Stimulated activated CD8-positive, alpha-beta memory T cell treated with anti-CD3 and anti-CD28 coated beads, Interleukin-2, amount 100 ng/mL, for 1 hour (primary cell): Measurements from ENCODE around the gene DNAJC15.

Experiments used
- DNase-seq, 2 donors: peaks; one replicate each; pipeline ENCODE4 v3.0.0-alpha.2; 2020; ENCODE audit warnings: low read depth in 2 of 2

The DNAJC15 gene

DNA sequence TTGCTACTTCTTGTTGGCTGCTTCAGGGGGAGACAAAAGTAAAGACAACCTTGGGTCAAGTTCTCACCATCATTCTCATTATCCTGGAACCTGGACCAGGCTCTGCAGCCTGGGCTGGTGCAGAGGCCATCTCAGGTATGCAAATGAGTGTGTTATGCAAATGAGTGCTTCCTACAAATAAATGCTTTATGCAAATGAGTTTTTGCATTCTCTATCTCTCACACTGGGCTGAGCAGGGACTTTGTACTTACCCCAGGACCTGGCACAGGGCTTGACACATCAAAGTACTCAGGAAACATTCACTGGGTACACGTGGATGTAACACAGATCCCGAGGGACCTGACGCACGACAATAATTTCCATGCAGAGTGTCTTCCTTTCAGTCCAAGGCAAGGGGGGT lies 103.0 kb downstream of the DNAJC15 start:
- DNase-seq, result no peak

DNA sequence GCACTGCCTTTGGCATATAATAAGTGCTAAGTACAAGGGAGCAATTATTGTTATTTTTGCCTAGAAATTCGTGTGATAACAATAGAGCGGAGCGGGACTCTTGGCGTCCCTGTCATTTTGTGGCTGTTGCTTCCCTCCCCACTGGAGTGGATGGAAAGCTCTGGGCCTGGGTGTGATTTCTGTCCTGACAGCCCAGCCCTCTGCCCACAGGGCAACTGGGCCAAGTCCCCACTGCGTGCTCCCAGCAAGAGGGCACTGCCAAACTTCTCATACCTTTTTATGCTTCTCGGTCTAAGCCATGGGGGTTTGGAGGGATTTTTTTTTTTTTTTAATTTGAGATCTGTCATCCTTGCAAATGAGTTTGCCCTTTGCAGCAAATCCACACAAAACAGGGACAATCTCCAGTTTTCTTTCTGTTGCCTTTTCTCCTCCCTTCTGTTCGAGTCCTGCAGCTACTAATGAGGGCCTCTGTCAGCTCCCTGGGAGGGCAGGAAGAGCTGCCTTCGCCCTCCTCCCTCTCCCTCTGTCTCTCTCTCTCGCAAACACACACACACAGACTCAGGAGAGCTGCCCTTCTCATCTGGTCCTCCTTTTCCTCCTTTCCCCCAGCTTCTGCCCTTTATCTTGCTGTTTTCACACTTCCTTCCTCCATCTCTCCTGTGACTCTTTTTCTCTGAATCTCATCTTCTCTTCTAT lies 103.9 kb downstream of the DNAJC15 start:
- no peak for DNase-seq

DNA sequence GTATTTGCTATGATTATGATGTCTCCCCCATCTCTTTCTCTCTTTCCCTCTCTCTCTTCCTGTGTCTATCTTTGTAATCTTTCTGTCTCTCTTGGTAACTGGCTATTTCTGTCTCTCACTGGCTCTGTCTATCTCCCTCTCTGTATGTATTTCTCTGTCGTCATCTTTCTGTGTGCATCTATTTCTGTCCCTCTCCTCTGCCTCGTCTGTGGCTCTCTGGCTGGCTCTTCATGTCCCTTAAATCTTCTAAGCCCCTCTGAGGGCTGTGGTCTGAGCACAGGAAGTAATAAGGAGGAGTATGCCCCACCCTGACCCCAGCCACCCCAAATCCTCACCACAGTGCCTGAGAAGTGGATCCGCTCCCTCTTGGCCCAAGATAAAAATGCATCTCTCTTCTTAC lies 104.4 kb downstream of the DNAJC15 start:
- no peak for DNase-seq

DNA sequence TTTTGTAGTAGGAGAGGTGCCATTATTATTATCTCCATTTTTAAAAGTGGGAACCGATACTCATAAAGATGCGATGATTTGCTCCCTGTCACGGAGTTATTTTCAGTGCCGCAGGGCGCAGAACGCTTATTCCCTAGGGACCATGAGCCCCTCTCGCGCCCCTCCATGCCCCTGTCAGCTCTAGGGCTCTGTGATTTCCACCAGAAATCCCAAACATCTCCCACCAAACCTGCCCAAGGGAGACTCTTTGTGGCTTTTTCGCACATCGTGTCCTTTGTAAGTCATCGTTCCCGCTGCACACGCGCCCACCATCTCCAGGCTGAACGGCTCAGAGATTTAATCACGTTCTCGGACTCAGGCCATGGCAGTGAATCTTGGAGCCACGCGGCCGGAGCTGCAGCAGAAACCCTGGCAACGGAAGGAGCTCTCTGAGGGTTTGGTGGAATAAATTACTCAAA lies 105.1 kb downstream of the DNAJC15 start:
- no peak for DNase-seq

DNA sequence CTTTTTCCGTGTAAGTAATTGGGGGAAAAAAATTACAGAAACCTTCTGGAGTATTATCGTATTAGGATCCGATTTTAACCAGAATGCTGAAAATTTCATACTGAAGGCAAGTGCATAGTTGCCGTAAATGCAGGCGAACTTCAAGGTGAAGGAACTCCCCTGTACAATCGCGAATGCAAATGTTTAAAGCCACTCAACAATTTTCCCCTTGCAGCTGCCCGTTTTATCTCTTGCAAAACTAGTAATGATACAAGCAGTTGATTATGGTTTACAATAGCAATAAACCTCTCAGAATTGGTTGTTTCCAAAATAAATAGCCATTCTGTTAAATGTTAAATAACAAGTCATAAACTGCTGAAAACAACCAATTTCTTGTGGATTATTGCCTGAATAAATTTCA lies 105.7 kb downstream of the DNAJC15 start:
- no peak for DNase-seq

DNA sequence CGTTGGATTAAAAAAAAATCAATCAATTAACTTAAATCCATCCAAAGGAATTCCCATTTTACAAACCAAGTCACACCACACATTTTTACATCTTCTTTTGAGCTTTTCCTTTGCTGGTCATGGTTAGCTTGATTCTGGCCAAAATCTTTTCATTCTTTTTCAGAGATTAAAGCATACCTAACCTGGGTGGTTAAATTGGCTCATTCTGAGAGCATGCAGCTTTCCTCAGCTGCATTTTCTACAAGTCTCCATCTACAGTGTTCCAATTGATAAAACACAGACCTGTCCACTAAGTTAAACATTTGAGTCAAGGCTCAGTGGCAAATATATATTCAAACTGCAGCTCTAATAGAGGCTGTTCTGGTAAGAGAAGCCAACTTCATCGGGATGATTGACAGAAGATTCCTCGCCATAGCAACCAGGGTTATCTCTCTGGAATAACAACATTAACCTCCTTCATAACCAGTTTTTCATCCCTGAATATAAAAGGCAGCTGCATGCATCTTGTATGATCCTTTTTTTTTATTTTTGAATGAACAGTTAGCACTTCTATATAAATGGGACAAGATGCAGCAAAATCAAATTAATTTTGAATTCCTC lies 106.2 kb downstream of the DNAJC15 start:
- no peak for DNase-seq

DNA sequence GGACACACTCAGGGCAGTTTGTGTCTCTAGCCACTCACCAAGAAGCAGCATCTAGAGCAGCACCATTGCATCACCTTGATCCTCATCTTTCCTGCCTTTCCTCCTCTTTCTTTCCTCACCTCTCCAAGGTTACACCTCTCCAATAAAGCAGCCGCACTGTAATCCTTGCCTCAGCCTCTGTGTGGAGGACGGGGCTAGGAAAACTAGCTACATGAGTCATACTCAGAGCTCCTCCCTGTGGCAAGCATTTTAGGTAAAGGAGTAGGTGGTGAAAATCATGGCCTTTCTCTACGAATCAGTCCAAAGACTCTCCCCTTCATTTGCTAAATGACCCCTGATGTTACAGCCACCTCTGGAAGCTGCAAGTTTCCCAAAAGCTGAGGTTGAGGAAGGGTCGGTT lies 108.9 kb downstream of the DNAJC15 start:
- no peak for DNase-seq

DNA sequence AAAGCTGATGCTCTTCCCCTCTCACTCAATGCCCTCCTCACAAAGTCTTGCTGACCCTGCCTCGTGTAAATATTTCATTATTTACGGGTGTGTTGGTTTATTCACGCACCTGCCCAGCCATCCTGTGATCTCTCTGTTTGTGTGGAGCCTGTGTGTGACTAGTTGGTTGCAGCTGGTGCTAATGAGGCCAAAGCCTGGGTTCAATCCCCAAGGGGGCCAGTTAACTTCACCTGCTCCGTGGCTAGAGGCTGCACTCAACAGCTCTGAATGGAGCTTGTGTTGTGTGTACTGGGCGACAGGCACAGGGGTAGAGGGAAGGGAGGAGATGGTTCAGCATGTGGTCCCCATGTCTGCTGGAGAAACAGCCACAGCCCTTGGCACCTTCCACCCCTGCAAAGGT lies 109.5 kb downstream of the DNAJC15 start:
- no peak for DNase-seq

DNA sequence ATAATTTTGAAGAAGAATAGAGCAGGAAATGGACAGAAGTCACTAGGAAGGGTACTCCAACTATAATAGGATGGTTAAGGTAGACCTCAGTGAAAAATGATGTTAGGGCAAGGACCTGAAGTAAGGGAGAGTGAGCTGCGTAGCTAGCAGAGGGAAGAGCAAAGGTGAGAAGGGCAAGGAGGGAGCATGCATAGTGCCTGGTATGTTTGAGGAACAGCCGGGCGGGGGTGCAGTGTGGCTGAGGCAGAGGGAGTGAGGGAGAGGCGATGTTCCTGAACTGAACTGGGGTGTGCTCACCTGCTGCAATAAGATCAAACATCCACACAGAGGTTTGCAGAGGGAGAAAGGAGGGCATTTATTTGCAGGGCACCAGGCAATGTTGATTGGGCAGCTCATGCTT lies 110.4 kb downstream of the DNAJC15 start:
- DNase-seq, result no peak

DNA sequence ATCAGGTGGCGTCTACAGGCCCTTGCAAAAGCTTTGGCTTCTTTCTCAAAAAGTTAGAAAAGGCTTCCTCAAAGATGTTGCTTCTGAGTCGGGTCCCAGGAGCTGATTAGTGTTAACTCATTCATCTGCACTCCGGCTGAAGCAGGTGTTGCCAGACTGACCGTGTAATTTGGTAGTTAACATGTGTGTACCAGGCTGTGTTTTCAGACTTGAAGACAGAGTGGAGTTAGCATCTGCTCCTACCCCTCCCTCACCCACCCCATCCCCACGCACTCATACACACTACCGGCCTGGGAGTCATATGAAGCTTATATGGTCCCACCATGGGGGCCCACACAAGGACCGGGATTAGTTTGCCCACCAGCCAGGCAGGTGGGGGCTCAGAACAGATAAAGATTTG lies 111.5 kb downstream of the DNAJC15 start:
- DNase-seq, result no peak

DNA sequence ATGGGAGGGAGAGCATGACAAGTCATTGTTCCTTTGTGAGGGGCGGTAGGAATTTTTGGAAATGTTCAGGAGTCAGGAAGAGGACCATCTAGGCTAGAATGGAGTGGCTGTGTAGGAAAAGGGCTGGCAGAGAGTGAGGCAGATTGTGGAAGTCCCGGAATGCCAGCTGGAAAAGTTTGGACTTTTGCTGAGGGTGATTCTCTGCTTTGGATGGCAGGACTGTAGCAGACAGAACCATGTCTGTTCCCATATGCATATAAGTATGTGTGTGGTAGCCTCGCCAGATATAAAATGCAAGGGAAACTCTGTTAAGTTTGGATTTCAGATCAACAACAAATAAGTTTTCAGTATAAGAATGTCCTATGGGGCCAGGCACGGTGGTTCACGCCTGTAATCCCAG lies 112.1 kb downstream of the DNAJC15 start:
- DNase-seq, result no peak

DNA sequence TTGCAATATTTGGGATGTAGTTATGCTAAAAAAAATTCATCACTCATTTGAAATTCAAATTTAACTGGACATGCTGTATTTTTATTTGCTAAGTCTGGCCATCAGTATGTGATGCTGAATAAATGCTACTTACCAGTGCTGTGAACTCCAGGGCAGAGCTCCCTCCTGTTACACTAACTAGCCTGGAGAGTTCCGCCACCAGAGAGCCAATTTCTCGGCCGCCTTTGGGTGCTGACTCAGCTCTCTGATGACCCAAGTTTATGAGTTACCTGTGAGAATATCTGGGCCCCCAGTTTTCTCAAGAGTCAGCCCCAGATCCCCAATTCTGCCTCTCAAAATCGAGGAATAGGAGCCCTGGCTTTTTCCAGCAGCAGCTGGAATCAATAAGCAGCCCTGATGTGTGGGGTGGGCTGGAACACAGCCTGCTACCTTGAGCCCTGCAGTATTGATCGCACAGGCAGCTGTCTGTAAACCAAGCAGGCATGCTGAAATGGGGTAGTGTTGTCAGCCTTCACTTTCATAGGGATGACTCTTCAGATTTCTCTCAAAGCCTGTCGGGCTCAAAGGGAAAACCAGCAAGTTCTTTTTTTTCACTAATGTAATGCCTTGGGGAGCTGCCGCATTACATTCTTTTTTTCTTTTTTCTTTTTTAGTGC lies 113.7 kb downstream of the DNAJC15 start:
- no peak for DNase-seq

DNA sequence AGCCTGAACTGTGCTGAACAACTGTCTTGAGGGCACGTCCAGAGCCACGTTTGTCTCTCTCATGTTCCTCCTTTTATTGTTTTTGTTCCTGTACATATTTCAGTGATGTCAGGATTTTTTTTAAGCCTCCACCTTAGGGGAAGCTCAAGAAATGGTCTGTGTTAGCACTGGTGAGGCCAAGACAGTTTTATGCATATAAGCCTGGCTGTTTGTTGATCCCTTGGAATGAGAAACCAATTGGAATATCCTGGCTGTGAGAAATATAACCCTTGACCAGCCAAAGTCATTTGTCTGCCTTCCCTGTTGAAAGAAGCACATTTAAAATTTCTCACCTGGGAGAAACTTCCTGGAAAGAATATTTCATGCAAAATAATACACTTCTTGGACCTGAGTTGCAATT lies 115.8 kb downstream of the DNAJC15 start:
- DNase-seq, result no peak

DNA sequence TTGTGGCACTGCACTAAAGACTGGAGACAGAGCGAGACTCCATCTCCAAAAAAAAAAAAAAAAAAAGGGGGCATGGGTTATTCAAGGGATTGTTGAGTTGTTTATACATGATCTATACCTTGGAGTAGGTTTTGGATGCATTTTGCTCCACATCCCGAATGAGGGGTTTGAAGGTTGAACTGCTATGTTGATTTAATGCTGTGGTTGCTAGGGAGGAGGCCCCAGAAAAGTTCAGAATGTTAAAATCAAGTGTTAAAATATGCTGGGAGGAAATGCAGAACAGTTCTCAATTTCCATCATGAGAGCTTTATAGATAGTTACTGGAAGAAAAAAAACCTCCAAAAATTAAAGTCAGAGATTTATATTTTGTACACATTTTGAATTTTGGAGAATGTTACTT lies 116.5 kb downstream of the DNAJC15 start:
- no peak for DNase-seq

DNA sequence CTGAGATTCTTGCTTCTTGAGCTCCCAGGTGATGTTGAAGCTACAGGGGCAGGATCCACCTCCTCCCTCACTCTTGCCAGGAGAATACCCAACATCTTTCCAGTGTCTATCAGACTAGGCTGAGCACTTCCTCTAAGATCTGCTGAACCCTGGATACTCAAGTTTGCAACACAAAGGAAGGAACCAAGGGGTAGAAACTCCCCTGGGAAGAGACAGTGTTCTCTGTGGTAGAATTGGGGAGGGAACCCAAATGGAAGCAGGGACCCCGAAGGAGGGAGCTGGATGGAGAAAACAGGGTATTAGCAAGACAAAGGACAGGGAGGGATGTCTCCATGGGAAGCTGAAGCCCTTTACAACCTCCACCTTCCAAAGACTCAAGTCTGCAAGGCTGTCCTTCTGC lies 117.6 kb downstream of the DNAJC15 start:
- no peak for DNase-seq

DNA sequence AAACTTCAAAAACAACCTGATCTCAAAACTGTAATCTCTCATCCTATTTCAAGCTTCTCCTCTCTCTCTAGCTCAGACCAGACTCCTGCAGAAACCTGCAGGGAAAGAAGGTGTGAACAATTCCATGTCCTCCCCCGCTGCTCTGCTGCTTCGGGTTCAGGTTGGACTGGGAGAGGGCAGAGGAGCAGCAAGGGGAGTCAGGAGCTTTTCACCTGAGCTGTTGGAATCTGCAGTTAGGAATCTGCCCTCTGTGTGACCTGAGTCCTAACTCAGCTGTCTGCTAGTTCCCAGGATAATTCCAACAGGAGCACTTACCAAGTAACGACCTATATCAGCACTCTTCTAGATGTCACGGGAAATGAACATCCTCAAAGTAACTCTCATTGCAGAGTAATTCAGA lies 118.3 kb downstream of the DNAJC15 start:
- no peak for DNase-seq

DNA sequence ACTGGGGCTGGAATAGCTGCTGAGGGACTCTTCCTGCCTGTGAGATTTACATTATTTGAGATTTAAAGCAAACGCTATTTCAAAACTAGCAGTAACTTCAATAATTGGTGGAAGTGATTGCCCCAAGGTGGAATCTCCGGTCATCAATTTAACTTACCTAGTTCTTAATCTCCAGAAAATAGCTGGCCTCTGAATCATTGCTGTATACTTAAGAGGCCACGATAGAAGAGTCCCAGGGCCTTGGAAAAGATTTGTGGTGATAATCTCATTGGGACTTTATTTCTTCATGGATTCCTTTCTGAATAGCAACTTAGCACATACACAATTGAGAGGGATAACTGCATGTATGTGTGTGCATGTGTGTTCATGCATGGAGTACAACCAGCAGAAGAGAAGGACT lies 120.2 kb downstream of the DNAJC15 start:
- DNase-seq, result no peak

DNA sequence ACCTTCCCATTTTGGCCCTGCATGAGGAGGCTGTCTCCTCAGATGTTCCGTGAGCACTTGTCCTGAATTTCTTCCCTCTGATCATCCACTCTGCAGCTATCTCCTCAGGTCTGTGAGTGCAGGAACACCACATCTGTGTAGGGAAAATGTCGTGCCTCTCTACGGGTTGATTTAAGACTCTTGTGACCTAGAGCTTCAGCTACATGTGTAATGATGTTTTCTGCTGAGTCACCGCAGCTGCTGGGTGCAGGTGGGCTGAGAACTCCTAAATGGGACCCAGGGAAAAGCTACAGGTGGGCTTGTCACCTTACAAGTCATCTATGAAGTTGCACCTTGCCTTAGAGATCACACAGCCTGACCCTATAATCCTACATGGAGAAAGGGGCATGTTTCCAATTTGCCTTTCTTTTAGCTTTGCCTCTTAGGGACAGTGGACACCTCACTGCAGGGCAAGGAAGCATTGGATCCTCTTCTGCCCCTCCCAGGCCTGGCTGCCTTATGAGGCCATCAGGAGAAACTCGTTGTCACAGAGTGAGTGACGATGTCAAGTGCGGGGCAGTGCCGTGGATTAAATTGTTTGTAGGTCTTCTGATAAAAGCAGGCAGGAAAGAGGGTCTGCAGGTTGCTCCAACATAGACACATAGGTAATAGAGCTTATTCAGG lies 122.3 kb downstream of the DNAJC15 start:
- DNase-seq, result no peak

DNA sequence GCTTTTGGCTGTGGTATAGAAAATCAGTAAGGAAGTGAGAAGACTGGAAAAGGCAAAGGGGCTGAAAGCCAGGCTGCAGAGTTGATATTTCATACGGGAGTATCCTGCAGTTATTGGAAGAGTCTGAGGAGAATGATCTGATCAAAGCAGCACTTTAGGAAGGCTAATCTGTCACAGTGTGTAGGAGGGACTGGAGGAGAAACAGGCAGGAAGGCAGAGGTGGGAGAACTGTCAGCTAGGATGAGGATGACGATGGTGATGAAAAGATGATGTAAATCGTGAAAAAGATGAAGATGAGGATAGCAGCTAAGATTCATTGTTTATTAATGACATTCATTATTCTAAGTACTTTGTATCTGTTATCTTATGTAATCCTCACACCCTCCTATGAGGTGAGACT lies 123.0 kb downstream of the DNAJC15 start:
- DNase-seq, result no peak

DNA sequence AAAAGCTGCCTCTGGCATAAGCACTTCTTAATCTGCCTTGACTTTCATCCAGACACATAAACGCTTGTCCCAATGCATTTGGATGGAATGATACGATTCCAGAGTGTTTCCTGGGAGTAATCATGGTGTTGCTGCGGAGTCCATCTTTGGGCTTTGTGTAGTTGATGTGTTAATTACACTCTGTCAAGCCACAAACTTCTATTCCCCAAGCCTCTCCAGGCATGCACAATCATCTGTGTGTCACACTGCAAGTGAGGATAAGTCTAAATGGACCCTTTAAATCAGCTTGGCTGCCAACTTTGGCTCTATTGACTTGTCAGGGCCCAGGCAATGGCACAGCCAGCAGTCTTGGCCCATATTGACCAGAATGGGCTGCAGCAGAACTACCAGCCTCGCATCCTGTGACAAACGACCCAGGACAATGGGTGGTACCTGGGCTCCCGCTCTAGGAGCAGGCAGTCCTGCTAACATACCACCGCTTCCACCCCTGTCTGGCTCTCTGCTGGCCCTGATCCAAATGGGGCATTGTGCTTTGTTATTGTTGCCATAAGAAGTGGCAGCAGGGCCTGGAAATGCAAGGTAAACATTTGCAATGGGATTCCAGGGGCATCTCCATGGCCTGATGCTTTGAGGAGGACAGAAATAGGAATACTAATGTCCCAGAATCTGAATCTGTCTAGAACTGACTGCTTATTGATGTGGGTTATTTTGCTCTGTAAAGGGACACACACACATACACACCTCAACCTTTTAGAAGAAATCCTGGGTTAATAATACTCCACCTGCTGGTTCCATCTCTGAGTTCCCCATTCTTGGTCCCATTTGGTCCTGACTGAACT lies 127.2 kb downstream of the DNAJC15 start:
- DNase-seq, result no peak

DNA sequence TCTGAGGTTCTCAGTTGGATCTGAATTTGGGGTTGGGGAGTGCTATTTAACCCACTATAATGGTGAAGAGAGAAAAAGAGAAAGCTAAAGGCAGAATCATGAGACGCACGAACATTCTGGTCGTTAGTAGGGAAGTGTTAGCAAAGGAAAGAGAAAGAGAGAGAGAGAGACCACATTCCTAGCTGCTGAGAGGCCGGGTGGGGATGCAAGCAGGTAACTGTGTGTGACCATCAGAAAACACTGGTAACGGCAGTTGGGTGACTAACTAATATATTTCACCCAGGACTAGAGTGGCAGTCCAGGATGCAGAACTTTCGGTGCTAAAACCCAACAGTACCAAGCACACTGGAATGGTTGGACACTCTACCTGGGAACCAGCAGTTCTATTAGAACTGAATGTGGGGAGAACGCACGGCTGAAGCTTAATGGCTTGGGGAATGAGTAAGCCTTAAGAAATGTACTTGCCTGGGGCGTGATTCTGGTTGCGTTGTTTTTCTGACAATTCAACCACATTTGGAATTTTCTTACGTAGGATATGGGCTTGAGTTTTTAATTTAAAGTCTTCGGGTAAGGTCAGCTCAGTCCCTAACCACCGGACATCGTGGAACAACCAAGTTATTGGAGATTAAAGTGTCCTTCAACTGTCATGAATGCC lies 130.2 kb downstream of the DNAJC15 start:
- no peak for DNase-seq
